Bone marrow (tissue), 2 donors: ENCODE measurements around the gene CSNK1D.
"Not testable (repeated sequence)": the region's sequence is repeated elsewhere in the genome, so short reads cannot be mapped to it uniquely, and the experiment has no call there.

ENCODE experiments used
- DNase-seq, 2 donors: peaks; one replicate each; lab custom pipeline; 2025; lab: John Stamatoyannopoulos, UW

The CSNK1D gene

DNA sequence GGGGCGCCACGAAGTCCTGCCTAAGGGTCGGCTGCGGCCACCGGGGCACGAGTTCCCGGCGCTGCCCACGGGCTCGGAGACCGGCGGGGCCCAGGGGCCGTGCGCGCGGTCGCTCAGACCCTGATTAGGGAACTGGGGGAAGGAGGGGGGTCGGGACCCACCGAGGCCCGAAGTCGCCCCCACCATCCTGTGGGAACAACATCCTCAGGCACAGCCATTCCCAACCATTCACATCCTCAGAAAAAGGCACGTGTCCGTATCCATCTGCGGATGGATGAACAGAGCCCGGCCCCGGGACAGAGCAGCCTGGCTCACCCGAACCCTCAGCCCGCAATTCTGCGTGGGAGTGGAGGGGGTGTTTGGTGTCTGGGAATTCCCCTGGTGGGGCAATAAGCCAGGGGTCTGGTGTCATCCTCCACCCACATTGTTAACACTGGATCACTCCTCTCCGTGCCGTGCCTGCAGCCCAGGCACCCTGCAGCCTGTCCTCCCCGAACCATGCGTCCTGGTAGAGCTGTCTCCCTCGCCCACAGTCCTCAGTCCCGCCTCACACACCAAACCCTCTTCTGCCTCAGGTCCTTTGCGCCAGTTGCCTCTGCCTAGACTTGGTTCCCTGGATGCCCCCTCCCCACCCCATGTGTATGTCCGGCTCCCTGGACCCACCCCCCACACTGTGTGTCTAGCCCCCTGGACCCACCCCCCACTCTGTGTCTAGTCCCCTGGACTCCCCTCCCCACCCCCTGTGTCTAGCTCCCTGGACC, 60.1 kb downstream of the CSNK1D start:
- peak in 1 of 2 donors; percentile 34 for DNase-seq

DNA sequence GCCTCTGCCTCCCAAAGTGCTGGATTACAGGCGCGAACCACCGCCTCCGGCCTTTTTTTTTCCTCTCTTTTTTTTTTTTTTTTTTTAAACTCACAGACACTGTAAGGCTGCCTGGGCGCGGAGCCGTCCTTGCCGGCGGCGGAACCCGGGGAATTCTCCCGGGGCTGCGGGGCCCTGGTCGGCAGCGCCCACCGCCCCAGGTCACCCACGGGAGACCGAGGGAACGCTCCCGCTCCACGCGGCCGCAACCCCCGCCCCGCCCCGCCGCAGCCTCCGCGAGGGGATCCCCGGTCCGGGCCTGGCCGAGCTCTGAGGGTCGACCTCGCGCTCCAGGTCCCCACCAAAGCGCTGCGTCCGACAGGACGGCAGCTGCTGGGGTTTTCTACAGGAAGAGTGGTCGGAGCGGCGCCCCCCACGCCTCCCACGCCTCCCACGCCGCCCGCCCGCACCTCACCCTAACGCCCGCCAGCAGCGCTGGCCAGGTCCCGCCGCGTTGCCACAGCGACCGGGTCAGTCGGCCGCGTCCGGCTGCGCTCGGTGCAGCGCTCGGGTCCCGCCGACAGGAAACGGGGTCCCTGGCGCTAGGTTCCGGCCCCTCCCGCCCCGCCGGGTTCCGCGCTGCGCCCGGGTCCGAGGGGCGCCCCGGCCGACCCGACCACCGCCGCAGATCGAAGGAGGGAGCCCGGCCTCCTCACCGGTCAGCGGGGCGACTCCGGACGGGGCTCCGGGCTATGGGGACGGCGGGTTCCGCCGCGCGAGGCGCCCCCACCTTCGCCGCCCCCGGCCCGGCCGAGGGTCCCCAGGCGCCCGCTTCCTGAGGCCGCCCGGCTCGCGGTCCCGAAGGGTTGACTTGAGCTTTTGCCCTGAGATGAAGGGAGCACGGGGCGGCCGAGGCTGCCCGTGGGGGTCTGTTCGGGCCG, 60.9 kb downstream of the CSNK1D start, which contains the start of gene CCDC57:
TSS of gene CCDC57 (minus strand) at position 512 of the 920 bp plus-strand sequence. CDS start 10,898 bp downstream, outside the sequence.
- DNase-seq = peak in 1 of 2 donors; percentile 33

DNA sequence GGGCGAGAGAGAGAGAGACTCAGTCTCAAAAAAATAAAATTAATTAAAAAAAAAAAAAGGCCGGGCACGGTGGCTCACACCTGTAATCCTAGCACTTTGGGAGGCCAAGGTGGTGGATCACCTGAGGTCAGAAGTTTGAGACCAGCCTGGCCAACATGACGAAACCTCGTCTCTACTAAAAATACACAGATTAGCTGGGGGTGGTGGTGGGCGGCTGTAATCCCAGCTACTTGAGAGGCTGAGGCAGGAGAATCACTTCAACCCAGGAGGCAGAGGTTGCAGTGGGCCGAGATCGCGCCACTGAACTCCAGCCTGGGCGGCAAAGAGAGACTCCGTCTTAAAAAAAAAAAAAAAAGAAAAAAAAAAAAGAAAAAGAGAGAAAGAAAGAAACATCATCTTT, 62.8 kb downstream of the CSNK1D start:
- DNase-seq = not testable (repeated sequence)

DNA sequence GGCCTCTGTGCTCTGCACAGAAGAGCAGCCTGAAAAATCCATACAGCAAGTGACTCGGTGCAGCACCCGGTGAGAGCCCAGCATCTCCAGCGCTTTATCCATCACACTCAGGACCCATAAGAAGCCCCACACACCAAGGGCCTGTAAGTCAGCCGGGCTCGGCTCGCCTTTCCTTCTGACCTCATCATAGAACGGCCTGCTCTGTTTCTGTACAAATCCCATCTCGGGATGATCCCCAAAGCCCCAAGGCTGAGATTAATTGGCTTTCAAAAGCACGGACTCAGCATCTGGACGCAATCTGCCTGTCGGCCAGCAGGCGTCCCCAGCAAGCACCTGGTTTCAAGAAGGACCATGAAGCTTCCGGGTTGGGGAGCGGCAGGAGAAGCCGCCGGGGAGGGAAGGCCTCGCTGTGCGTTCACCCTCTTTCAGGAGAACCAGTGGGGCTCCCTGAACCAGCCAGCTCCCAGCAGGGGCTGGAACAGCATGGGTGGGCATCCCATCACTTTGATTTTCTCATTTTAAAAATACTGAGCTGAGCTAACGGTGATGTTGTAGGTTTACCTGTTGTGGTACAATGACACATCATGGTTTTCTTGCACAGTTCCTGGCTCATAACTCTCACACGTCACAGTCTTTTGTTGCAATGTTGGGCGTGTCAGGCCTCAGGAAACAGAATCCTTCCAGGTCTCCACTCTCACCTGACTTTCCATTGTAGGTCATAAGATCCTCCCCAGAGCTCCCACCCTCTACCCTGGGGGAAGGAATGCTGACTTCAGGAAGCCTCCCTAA, 67.6 kb downstream of the CSNK1D start:
- DNase-seq = peak; percentile 59 to 83

DNA sequence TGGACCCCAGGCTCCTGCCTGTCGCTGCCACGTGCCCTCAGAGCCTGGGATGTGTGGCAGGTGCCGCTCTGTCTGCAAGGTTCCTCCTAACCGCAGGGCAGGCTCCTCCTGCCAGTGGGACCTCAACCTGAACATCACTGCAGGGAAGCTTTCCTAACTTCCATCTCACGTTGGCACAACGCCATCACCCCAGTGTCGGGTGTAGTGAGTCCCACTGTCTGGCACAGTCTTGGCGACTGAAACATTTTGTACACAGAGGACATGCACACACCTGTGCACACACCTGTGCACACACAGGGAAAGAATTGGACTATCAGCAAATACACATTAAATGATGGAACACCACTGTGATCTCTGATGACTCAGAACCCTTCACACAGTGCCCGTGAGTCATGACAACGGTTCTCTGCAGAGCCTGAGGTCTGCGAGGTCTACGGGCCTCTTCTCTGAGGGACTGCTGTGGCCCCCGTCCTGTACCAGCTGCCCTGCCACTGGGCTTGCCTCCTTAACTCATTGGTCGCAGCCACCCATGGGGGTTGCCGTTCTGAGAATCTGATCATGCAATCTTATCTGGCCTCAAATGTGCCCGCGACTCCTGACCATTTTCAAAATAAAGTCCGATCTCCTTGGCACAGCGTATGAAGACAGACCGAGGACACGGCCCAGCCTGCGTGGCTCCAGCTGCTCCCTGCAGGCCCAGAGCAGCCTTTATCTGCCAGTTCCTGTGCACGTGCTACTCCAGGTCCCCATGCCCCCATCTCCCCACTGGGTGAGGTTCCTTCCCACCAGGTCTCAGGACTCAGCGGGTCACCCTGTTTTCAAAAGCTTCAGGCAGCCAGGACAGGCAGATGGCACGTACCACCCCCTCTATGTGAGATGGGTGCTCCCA, 68.4 kb downstream of the CSNK1D start:
- DNase-seq = no peak

DNA sequence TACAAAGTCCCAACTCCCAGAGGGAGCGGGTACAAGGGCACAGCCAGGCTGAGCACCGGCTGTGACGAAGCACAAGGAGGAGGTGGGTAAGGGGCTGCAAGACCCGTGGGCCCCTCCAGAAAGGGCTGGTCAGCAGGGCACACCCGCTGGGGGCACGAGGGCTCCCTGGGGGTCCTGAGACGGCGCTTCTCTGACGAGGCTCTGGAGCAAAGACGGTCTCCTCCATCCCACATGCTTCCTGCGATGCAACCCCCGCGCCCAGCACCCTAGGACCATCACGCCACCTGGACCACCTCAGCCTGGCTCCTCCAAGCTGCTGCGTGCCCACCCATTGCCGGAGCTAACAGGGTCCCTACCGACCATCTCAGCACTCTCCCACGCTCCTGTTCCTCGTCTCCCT, 69.6 kb downstream of the CSNK1D start:
- no peak for DNase-seq

DNA sequence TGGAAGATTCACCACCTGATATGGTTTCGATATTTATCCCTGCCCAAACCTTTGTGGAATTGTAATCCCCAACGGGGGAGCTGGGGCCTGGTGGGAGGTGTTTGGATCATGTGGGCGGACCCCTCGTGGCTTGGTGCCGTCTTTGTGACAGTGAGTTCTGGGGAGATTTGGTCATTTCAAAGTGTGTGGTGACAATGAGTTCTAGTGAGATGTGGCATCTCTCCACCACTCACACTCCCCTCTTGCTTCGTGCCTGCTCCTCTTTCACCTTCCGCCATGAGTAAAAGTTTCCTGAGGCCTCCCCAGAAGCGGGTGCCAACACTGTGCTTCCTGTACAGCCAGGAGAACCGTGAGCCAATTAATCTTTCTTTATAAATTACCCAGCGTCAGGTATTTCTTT, 70.5 kb downstream of the CSNK1D start:
- DNase-seq = no peak

DNA sequence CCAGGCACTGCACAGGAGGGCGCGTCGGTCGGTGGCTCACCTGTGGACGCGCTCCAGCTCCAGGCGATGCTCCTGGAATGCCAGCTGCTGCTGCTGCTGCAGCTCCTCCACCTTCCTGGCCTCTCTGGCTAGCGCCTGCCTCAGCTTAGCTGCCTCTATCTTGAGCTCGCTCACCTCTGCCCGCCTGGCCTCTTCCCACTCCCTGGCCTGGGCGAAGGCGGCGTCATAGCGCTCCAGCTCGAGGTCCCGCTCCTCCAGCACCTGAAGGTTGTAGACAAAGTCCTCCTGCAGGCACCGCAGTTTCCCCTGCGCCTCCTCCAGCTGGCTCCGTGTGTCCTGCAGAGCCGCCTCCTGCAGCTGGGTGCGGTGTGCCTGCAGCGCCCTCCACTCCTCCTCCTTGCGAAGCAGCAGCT, 72.0 kb downstream of the CSNK1D start:
- DNase-seq = no peak

DNA sequence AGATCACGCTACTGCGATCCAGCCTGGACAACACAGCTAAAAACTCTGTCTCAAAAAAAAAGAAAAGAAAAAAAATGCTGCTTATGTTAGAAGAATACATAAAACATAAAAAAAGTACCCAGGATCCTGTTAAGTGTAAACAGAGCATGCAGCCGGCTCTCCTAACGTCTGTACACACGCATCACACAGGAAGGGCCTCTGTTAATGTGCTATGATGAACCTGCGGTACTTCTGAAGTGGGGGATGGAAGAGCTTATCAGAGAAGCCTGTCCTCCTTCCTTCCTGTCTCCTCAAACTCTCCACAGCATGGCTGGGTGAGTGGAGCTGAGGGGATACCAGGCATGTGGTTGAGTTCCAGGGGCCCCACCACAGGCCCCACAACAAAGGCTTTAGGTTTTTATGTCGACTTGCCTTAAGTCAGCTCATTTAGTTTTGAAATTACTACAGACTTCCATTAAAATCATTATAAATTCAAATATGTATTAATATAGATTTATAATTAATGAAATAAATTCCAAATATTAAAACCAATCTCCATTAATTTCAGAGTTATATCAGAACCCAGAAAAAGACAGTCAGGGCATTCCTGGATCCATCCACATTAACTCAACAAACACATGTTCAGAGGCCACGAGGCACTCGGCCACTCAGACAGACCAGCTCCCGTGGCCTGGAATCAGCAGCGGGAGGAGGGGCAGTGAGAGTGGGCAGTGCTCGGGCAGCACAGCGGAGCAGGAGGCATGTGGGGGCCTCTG, 72.6 kb downstream of the CSNK1D start:
- DNase-seq = peak in 1 of 2 donors; percentile 88

DNA sequence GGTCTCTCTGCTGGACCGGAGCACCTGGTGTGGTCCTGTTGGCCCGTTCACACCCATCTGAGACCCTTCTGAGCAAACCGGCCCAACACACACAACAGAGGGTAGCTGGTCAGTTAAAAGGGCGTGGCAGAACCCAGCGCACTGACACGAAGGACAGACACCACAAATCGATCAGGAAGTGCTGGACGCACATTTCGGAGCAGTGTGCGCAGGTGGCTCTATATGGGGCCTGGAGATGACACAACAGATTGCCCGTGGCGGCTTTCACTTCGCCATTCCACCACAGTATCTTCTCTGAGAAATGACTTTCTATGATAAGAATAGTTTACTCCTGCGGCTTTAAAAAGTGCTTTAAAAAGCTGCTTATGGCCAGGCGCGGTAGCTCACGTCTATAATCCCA, 73.4 kb downstream of the CSNK1D start:
- DNase-seq = no peak

DNA sequence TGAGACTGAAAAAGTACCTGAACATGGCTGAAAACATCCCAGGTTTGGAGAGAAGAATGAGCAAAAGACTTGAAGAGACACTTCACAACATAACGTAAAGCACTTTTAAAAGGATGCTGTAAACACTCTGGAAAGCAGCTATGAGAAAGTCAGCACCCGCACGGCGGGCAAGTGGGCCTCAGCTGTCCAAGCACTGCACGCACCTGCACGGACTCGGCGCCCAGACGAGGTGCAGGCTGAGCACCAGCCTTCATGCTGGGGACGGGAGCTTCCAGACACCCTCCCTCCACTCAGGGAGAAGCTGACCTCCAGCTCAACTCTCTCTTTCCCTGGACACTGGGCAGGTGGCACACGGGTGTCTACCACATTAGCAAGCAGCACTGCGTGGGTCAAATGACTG, 74.0 kb downstream of the CSNK1D start:
- DNase-seq = no peak

DNA sequence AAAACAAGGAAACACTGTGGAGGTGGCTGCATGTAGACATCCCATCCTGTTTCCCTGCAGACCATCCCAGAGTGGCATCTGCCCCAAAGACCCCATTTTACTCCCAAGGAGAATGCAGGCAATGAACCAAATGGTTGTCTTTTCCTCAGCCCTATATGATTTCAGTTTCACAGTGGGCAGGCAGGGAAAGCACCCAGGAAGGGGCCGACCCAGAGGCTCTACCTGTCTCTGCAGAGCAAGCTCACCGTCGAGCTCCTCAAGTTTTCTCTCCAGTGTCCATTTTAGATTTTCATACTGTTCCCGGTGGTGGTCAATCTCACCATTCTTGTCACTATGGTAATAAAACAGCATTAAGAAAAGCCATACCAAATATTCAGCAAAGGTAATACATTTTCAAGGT, 75.4 kb downstream of the CSNK1D start:
- DNase-seq = no peak

DNA sequence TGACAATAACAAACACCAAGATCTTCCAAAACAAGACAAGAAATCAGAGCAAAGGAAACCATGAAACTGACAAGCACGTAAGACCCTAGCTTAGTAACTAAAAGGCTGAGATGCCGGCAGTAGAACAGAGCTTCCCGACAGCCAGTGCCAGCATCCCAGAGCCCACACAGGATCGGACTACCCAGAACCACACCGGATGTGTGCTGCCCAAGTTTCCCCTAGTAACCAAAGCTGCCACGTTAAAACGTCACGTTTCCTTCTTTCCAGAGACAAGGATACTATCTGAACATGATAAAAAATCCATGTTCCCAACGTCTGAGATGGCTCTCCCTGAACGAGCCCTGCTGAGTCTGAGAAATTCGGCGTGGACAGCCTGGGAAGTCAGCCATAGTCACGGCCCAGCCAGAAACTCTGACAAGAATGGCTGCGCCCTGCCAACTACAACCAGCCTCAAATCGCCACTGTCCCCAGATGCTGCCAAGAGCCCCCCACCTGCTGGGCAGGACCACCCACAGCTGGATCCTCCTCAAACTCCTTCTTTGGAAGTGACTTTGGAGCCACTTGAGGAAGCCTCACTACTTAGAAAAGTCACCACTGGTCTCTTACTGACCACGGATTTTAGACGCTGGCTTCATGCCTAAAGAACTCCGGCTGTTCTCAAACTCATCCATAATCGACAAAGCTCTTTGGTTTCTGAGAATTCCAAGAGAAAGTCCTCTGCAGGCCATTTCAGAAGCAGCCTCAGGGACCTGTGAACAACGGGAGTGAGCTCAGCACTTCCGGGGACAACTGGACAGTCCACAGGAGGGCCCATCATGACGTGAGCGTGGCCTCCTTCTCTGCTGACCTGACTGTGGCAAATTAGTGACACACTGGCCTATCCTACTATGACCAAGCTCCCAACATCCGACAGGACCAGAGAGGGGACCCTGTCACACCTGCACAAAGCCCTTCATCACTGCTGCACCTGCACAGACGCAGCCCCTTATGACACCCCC, 77.5 kb downstream of the CSNK1D start:
- no peak for DNase-seq

DNA sequence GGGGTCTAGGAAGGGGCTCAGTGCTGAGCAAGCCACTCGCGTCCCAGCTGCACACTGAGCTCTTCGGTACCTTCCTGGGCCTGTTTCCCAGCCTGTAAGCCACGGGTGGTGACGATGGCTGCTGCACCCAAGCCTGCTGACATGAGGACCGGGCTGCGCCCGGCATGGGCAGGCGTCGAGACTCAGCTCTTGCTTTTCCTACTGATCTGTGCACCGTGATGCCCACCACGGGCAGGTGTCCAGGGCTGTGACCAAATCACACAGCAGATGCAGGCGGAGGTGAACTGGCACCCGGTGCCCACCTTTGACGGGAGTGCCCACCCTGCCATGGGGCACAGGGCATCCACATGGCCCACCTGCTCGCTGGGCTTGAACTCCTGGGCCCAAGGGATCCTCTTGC, 78.7 kb downstream of the CSNK1D start:
- no peak for DNase-seq

DNA sequence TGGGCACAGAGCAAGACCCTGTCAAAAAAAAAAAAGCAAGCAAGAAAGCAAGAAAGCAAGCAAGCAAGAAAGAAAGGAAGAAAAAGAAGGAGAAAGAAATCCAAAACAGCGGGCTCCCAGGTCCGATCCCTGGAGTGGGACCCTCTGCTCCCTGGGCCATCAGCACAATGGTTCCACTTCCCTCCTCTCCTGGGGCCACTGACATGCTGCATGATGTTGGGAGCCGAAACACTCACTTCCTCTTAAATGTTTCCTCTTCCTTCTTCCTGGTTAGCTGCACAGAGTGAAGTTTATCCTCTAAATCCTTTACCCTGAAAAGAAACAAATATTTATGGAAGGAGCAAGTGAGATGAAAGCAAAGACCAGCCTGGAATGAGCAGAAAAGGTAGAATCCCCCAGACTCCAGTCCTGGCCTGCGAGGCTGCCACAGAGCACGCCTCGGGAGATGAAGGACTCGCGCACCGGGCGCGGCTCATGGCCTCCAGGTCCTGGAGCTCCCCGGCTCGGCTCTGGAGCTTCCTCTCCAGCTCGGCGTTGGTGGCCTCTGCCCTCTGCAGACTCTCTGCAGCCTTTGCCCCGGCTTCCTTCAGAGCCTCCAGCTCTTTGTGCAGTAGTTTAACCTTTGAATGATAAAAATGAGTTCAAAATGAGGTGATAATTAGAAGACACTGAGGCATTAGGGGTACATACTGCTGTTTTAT, 79.8 kb downstream of the CSNK1D start:
- DNase-seq = no peak

DNA sequence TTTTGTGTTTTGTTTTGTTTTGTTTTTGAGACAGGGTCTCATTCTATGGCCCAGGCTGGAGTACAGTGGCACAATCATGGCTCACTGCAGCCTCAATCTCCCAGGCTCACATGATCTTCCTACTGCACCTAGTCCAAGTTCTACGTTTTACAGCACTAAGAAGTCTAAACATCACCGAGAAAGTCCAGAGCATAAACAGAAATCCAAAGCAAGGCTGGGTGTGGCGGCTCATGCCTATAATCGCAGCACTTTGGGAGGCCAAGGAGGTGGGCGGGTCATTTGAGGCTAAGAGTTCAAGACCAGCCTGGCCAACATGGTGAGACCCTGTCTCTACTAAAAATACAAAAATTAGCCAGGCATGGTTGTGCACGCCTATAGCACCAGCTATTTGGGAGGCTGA, 80.5 kb downstream of the CSNK1D start:
- DNase-seq = not testable (repeated sequence)
